PC-9 (cell line): ENCODE measurements around the gene NFX1. TPM values are rescaled to one million over a fixed set of nuclear protein-coding genes. Genes with fewer than 3 reads are reported as not detected.

ENCODE experiments used
- BruUV-seq: library from RNA; stranded (reverse); fragments of 400-500 nt; replicated peaks from 2 replicates; lab custom pipeline; 2021; lab: Mats Ljungman, UMichigan
- CTCF ChIA-PET: fragments of 300-600 bp; sonication (Branson Sonifier 250); formaldehyde crosslinking; loops from one replicate; lab custom pipeline; 2022; ENCODE audit warnings: antibody characterized with exemption; lab: Charles Lee
- POLR2A ChIA-PET: fragments of 300-600 bp; sonication (Branson Sonifier 250); formaldehyde crosslinking; loops from one replicate; lab custom pipeline; 2022; ENCODE audit warnings: antibody characterized with exemption; ENCODE audit not compliant: unreplicated experiment; lab: Charles Lee
- DNase-seq, 2 experiments: peaks; one replicate each; pipeline versions ENCODE4 v3.0.0 to v3.0.0-alpha.2; 2015 to 2022; ENCODE audit warnings: mixed read lengths in 1 of 2
- H2AFZ ChIP-seq: fragments of 200-600 bp; sonication (generic); 2 replicates; pipeline ENCODE4 v1.8.1; 2017; ENCODE audit warnings: antibody characterized with exemption
- H3F3A ChIP-seq: fragments of 200-600 bp; sonication (generic); 2 replicates; pipeline ENCODE4 v1.8.1; 2017; ENCODE audit warnings: antibody characterized with exemption, mild to moderate bottlenecking, low read depth; ENCODE audit not compliant: insufficient read depth
- H3K27ac ChIP-seq: fragments of 200-600 bp; sonication (generic); 2 replicates; pipeline ENCODE4 v1.6.1; 2016; ENCODE audit warnings: mixed run types
- H3K27me3 ChIP-seq: fragments of 200-600 bp; sonication (generic); 2 replicates; pipeline ENCODE4 v1.6.1; 2016; ENCODE audit warnings: low read depth, mixed run types; ENCODE audit not compliant: insufficient read depth
- H3K36me3 ChIP-seq: fragments of 200-600 bp; sonication (generic); 2 replicates; pipeline ENCODE4 v1.6.1; 2016; ENCODE audit warnings: low read depth, mixed run types
- H3K4me1 ChIP-seq: fragments of 200-600 bp; sonication (generic); replicated peaks from 2 replicates; pipeline ENCODE4 v1.6.1; 2016; ENCODE audit warnings: mixed run types; ENCODE audit not compliant: insufficient read depth
- H3K4me2 ChIP-seq: fragments of 200-600 bp; sonication (generic); 2 replicates; pipeline ENCODE4 v1.6.1; 2017; ENCODE audit warnings: mixed run types
- H3K4me3 ChIP-seq: fragments of 200-600 bp; sonication (generic); 2 replicates; pipeline ENCODE4 v1.6.1; 2016; ENCODE audit warnings: mixed run types
- H3K79me2 ChIP-seq: fragments of 200-600 bp; sonication (generic); 2 replicates; pipeline ENCODE4 v1.6.1; 2017; ENCODE audit warnings: low read depth, mixed run types
- H3K9me2 ChIP-seq: fragments of 200-600 bp; sonication (generic); 2 replicates; pipeline ENCODE4 v1.8.1; 2017; ENCODE audit warnings: mild to moderate bottlenecking; ENCODE audit not compliant: insufficient read depth
- H3K9me3 ChIP-seq: fragments of 200-600 bp; sonication (generic); 2 replicates; pipeline ENCODE4 v1.8.1; 2016; ENCODE audit warnings: low read depth; ENCODE audit not compliant: insufficient read depth
- H4K20me1 ChIP-seq: fragments of 200-600 bp; sonication (generic); 2 replicates; pipeline ENCODE4 v1.8.1; 2017; ENCODE audit not compliant: insufficient read depth
- CTCF ChIP-seq: fragments of 200-600 bp; sonication (generic); conservative IDR thresholded peaks from 2 replicates; pipeline ENCODE4 v1.6.1; 2017; ENCODE audit warnings: mixed run types, antibody characterized with exemption, mild to moderate bottlenecking, moderate library complexity
- EZH2 ChIP-seq: fragments of 200-600 bp; sonication (generic); IDR thresholded peaks from 2 replicates; pipeline ENCODE4 v1.8.0; 2017; ENCODE audit warnings: antibody characterized with exemption, low read depth
- intact Hi-C: fragments of 100-400 bp; cut with micrococcal nuclease; formaldehyde crosslinking; loops from one replicate; pipeline ENCODE4 v1.10.0; 2022; ENCODE audit not compliant: unreplicated experiment
- total RNA-seq: library from RNA; stranded (reverse); gene quantifications from 2 replicates; pipeline ENCODE4 v1.2.3, GENCODE V29; 2021

NFX1 gene
- total RNA-seq, 1 experiment from 2014 or later = 14.9 TPM

- ChIA-PET CTCF (interaction anchor here (0.9 to 2.1 kb wide), 3 partner anchors 79 to 250 kb away, joined by 3 to 13 read pairs (median 7); no protein-coding TSS in a partner anchor), POLR2A (interaction anchor here (0.8 kb wide), 1 partner anchor 190 kb away, joined by 7 read pairs; no protein-coding TSS in a partner anchor)
- H3K4me3 ChIP-seq = no peak overlapping the region
- no TSS peak for BruUV-seq
- H3K79me2 ChIP-seq = no peaks in the 10 kb centered on the region
- H4K20me1 ChIP-seq = no peaks in the 10 kb centered on the region
- H2AFZ ChIP-seq = no peak overlapping the region
- H3K27me3 ChIP-seq = no peaks in the 10 kb centered on the region
- no peaks in the 10 kb centered on the region for H3K9me2 ChIP-seq
- H3K4me2 ChIP-seq = no peak overlapping the region
- no peak for DNase-seq
- no peaks in the 10 kb centered on the region for H3K36me3 ChIP-seq
- H3K4me1 ChIP-seq = peaks cover 6% of the 10 kb centered on the region; the same call in 1 of the 2 replicates
- TF ChIP-seq EZH2 (no peak), CTCF (no peak)
- no peak overlapping the region for H3K27ac ChIP-seq
- no peaks in the 10 kb centered on the region for H3K9me3 ChIP-seq
- H3F3A ChIP-seq = no peaks in the 10 kb centered on the region
- intact Hi-C loops = loop anchor here (2.0 to 10.0 kb wide), 2 partner anchors 71 to 79 kb away; partner anchors contain the start of gene NFX1
Observed at GRCh38 chr9:33374190-33374589, 83.9 kb downstream of the NFX1 start.

GRCh38 chr9:33374634-33375237, 84.4 kb downstream of the NFX1 start:
- H3K4me3 ChIP-seq = no peak overlapping the region
- H3K27me3 ChIP-seq = no peaks in the 10 kb centered on the region
- no peaks in the 10 kb centered on the region for H3K36me3 ChIP-seq
- no TSS peak for BruUV-seq
- POLR2A ChIA-PET = interaction anchor here (0.6 to 0.7 kb wide), 2 partner anchors 15 to 84 kb away, joined by 6 to 12 read pairs; partner anchors contain the start of gene NFX1
- no peak overlapping the region for H3K27ac ChIP-seq
- intact Hi-C loops = loop anchor here (1.0 to 10.0 kb wide), 3 partner anchors 70 to 92 kb away; partner anchors contain the start of gene NFX1
- H2AFZ ChIP-seq = no peak overlapping the region
- CTCF ChIA-PET = interaction anchor here (0.7 to 2.1 kb wide), 6 partner anchors 41 to 249 kb away, joined by 3 to 13 read pairs (median 6); partner anchors contain the start of gene AQP3
- no peak overlapping the region for H3K4me2 ChIP-seq
- no peaks in the 10 kb centered on the region for H3F3A ChIP-seq
- no peaks in the 10 kb centered on the region for H4K20me1 ChIP-seq
- H3K79me2 ChIP-seq = no peaks in the 10 kb centered on the region
- H3K9me2 ChIP-seq = no peaks in the 10 kb centered on the region
- peak; percentile 61 to 63 for DNase-seq
- no peaks in the 10 kb centered on the region for H3K9me3 ChIP-seq
- TF ChIP-seq CTCF (peak; percentile 79), EZH2 (no peak)
- H3K4me1 ChIP-seq = peaks cover 6% of the 10 kb centered on the region; the same call in 1 of the 2 replicates

- DNase-seq = no peak
- ChIA-PET POLR2A (interaction anchor here (0.6 to 0.7 kb wide), 2 partner anchors 15 to 85 kb away, joined by 6 to 12 read pairs; partner anchors contain the start of gene NFX1), CTCF (interaction anchor here (0.7 to 2.1 kb wide), 5 partner anchors 40 to 249 kb away, joined by 3 to 13 read pairs (median 7); partner anchors contain the start of gene AQP3)
- no peak for TF ChIP-seq EZH2
- peak; percentile 7; the same call in 1 of the 2 replicates for TF ChIP-seq CTCF
- Histone ChIP-seq H4K20me1 (no peaks in the 10 kb centered on the region), H3K9me2 (no peaks in the 10 kb centered on the region), H3K36me3 (no peaks in the 10 kb centered on the region), H3K27ac (no peak overlapping the region), H3K4me3 (no peak overlapping the region), H3K4me1 (peaks cover 6% of the 10 kb centered on the region; the same call in 1 of the 2 replicates), H3K4me2 (no peak overlapping the region), H3K79me2 (no peaks in the 10 kb centered on the region), H3F3A (no peaks in the 10 kb centered on the region), H3K9me3 (no peaks in the 10 kb centered on the region), H2AFZ (no peak overlapping the region), H3K27me3 (no peaks in the 10 kb centered on the region)
- intact Hi-C loops = loop anchor here (1.0 to 10.0 kb wide), 3 partner anchors 69 to 91 kb away; partner anchors contain the start of gene NFX1
- BruUV-seq = no TSS peak
Observed at GRCh38 chr9:33375238-33375840, 85.0 kb downstream of the NFX1 start.
